ENCODE measurements around the gene RABL2B.
"Not testable (repeated sequence)": the region's sequence is repeated elsewhere in the genome, so short reads cannot be mapped to it uniquely, and the experiment has no call there.

RABL2B gene

DNA sequence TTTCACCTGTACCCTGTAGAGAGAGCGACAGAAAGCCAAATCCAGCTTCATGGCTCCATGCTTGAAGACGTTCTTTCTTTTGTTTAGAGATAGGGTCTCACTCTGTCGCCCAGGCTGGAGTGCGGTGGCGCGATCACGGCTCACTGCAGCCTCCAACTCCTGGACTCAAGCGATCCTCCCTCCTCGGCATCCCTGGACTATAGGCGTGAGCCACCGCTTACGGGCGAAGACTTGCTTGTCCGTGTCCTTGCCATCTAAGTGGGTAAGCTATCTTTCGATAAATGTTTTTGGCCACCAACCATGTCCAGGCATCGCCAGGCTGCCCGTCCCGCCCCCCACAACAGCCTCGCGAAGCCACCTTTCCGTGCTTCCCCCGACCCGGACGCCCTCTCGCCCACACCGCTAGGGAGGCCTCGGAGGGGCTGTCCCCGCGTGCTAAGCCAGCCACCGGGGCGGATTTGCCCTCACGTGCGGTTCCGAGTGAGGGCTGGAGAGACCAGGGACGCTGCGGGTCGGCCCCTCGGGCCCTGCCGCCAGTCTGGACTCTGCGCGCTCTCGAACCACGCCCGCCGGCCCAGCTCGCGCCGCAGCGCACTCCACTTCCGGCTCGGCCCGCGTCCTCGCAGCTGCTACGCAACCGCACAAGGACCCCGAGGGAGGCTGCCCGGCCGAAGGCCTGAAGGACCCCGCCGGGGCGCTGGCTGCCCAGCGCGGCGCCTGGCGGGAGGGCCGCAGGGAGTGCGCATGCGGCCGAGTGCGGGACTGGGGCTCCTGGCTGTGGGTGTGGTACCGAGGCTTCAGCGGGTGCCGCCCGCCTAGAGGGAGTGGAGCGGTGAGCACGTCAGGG is at the start of gene RABL2B:
RABL2B (minus strand) TSS at position 604 of the 847 bp plus-strand sequence. CDS start 1,342 bp downstream, outside the sequence.
- peak within 1 kb of the TSS in 1 of 2 donors; percentile 51 for H3K27ac ChIP-seq
- DNase-seq (ENCODE audit: low spot score) = peak; percentile 92
- H3K4me3 ChIP-seq = peak within 1 kb of the TSS; percentile 76

DNA sequence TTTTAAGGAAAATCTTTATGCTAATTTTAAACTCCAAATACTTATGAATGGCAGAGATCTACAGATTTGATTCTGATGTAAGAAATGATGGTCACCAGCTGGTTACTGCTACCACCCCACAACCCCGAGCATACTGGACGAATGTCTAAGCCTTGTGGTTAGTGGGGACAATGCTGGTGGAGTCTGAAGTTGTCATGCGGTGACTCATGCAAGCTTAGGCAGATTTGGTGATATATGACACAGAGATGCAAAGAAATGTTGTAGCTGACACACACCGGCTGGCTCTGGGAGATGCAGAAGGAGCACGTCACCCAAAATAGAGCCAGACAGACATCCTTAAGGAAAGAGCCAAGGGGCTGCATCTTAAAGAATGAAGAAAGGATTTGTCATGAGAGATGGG is 3.5 kb upstream of the RABL2B start:
- H3K27ac ChIP-seq; H3K4me3 ChIP-seq; DNase-seq (ENCODE audit: low spot score): not testable (repeated sequence)

- not testable (repeated sequence) for H3K4me3 ChIP-seq; DNase-seq (ENCODE audit: low spot score); H3K27ac ChIP-seq
Observed at GRCh38 chr22:50785289-50785688, 1.9 kb upstream of the RABL2B start.

- Histone ChIP-seq H3K27ac (peak overlapping the region in 1 of 2 donors; percentile 51), H3K4me3 (peak overlapping the region; percentile 76)
- DNase-seq (ENCODE audit: low spot score) = not testable (repeated sequence)
Observed at GRCh38 chr22:50783880-50784276, 442 bp upstream of the RABL2B start.

- not testable (repeated sequence) for H3K27ac ChIP-seq; DNase-seq (ENCODE audit: low spot score); H3K4me3 ChIP-seq
Observed at GRCh38 chr22:50782253-50782652, 1.2 kb downstream of the RABL2B start.

DNA sequence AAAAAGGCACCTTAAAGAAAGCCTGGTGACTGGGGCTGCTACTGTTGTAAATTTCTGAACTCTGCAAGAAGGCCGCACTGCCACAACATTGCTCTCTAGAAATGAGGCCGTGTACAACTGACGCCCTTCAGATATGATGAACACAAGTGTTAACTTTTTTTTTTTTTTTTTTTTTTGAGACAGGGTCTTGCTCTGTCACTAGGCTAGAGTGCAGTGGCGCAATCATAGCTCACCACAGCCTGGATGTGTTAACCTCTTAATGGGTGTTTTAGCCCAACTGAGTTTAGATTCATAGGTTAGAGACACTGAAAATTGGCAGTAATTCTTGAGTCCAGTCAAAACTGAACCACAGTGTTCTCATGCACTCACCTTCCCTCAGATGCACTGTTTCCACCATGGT is 3.2 kb downstream of the RABL2B start:
- not testable (repeated sequence) for H3K4me3 ChIP-seq; DNase-seq (ENCODE audit: low spot score); H3K27ac ChIP-seq

- H3K27ac ChIP-seq; H3K4me3 ChIP-seq; DNase-seq (ENCODE audit: low spot score): not testable (repeated sequence)
Observed at GRCh38 chr22:50777631-50778030, 5.8 kb downstream of the RABL2B start.

- not testable (repeated sequence) for H3K4me3 ChIP-seq; H3K27ac ChIP-seq; DNase-seq (ENCODE audit: low spot score)
Observed at GRCh38 chr22:50775132-50775531, 8.3 kb downstream of the RABL2B start.

DNA sequence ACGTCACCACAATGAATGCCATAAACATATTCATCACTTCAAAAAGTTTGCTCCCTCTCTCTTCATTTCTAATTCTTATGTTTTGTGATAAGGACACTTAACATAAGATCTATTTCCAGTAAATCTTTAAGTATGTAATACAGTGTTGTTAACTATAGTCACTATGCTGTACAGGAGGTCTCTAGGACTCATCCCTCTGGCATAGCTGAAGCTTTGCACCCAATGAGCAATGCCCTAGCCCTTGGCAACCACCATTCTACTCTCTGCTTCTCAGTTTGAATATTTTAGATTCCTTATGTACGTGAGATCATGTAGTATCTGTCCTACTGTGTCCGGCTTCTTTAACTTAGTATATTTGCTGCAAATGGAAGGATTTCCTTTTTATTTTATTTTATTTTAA is 19.1 kb downstream of the RABL2B start:
- DNase-seq (ENCODE audit: low spot score); H3K27ac ChIP-seq; H3K4me3 ChIP-seq: not testable (repeated sequence)

- H3K4me3 ChIP-seq; DNase-seq (ENCODE audit: low spot score); H3K27ac ChIP-seq: not testable (repeated sequence)
Observed at GRCh38 chr22:50761829-50762228, 21.6 kb downstream of the RABL2B start.

GRCh38 chr22:50759597-50760341 is 23.7 kb downstream of the RABL2B start:
- H3K4me3 ChIP-seq; DNase-seq (ENCODE audit: low spot score); H3K27ac ChIP-seq: not testable (repeated sequence)

GRCh38 chr22:50756949-50757491 is 26.4 kb downstream of the RABL2B start:
- DNase-seq (ENCODE audit: low spot score) = not testable (repeated sequence)
- H3K27ac ChIP-seq = peak overlapping the region in 1 of 2 donors; percentile 17
- H3K4me3 ChIP-seq = peak overlapping the region; percentile 65

GRCh38 chr22:50756406-50756805 is 27.0 kb downstream of the RABL2B start:
- DNase-seq (ENCODE audit: low spot score); H3K27ac ChIP-seq: not testable (repeated sequence)
- H3K4me3 ChIP-seq = peak overlapping the region; percentile 65

DNA sequence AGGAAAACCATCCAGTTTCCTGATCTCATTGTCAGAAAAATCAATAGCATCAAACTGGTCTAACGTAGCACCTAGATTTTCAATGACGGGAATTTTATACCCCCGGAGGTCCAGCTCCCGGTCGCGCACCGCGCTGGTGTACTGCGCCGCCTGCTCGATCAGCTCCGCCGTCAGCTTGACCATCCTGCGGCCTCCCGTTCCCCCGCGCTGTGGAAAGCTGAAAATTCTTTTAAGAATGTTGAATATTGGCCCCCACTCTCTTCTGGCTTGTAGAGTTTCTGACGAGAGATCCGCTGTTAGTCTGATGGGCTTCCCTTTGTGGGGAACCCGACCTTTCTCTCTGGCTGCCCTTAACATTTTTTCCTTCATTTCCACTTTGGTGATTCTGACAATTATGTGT is 28.2 kb downstream of the RABL2B start:
- not testable (repeated sequence) for H3K27ac ChIP-seq; DNase-seq (ENCODE audit: low spot score); H3K4me3 ChIP-seq

GRCh38 chr22:50749302-50750074 is 33.9 kb downstream of the RABL2B start:
- not testable (repeated sequence) for H3K4me3 ChIP-seq; H3K27ac ChIP-seq; DNase-seq (ENCODE audit: low spot score)

DNA sequence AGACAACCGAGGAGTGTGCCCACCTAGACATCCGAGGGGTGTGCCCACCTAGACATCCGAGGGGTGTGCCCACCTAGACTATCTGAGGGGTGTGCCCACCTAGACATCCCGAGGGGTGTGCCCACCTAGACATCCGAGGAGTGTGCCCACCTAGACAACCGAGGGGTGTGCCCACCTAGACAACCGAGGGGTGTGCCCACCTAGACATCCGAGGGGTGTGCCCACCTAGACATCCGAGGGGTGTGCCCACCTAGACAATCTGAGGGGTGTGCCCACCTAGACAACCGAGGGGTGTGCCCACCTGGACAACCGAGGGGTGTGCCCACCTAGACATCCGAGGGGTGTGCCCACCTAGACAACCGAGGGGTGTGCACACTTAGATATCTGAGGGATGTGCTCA is 34.8 kb downstream of the RABL2B start:
- H3K27ac ChIP-seq; DNase-seq (ENCODE audit: low spot score): not testable (repeated sequence)

GRCh38 chr22:50747521-50747920 is 35.9 kb downstream of the RABL2B start:
- H3K27ac ChIP-seq; DNase-seq (ENCODE audit: low spot score); H3K4me3 ChIP-seq: not testable (repeated sequence)

More for the DNA sequence above, 34.8 kb downstream of the RABL2B start:
- not testable (repeated sequence) for H3K4me3 ChIP-seq

DNA sequence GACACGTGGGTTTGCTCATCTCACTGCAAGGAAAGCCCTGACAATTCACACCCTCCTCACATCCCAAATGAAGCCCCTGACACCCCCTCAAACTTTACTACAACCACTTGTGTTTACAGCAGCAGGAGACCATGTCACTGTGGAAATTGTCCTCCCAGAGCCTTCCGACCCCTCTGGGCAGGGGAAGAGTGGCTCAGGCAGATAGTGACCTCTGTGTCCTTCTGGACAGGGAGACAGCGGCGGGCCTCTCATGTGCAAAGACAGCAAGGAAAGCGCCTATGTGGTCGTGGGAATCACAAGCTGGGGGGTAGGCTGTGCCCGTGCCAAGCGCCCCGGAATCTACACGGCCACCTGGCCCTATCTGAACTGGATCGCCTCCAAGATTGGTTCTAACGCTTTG is 39.0 kb downstream of the RABL2B start:
- H3K4me3 ChIP-seq; H3K27ac ChIP-seq; DNase-seq (ENCODE audit: low spot score): not testable (repeated sequence)

DNA sequence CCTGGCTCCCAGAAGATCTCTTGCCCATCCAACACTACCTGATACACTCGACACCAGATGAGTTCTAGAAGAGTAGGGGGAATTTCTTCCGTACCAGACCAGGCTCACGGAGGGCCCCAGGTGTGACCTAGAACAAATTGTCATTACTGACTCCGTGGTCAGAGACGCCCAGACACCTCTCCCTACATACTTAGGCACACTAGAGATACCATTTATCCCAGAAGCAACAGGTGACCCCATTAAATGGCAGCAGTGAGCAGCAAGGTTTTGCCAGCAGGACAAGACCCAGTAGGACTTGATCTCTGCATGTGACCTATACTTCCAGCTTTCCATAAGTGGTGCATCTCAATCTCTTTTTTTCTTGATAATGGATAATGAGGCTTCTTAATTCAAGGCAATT is 42.7 kb downstream of the RABL2B start:
- H3K27ac ChIP-seq; DNase-seq (ENCODE audit: low spot score); H3K4me3 ChIP-seq: not testable (repeated sequence)
